Measurements from ENCODE around the gene AOX1.

GRCh38 chr2:200585340-200585729 lies 479 bp upstream of the AOX1 start:
- TF ChIP-seq, protein P1, sequence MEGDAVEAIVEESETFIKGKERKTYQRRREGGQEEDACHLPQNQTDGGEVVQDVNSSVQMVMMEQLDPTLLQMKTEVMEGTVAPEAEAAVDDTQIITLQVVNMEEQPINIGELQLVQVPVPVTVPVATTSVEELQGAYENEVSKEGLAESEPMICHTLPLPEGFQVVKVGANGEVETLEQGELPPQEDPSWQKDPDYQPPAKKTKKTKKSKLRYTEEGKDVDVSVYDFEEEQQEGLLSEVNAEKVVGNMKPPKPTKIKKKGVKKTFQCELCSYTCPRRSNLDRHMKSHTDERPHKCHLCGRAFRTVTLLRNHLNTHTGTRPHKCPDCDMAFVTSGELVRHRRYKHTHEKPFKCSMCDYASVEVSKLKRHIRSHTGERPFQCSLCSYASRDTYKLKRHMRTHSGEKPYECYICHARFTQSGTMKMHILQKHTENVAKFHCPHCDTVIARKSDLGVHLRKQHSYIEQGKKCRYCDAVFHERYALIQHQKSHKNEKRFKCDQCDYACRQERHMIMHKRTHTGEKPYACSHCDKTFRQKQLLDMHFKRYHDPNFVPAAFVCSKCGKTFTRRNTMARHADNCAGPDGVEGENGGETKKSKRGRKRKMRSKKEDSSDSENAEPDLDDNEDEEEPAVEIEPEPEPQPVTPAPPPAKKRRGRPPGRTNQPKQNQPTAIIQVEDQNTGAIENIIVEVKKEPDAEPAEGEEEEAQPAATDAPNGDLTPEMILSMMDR (IDR thresholded peaks at IDR 0.05; ENCODE audit: low read length) = no peak
- no peak for TF ChIP-seq EZH2 (IDR thresholded peaks at IDR 0.05; ENCODE audit: borderline replicate concordance, low read length)

Data from OCI-LY1 (cell line).